GM12874 (cell line): ENCODE measurements around the gene TUBA8.

Experiments
- TF ChIP-seq, protein P1 (sequence below): IDR thresholded peaks from 2 replicates; pipeline ENCODE4 v1.5.1; 2011; ENCODE audit warnings: low read depth, mild to moderate bottlenecking, control low read depth, low read length, moderate library complexity; ENCODE audit not compliant: insufficient read depth

The TUBA8 gene

DNA sequence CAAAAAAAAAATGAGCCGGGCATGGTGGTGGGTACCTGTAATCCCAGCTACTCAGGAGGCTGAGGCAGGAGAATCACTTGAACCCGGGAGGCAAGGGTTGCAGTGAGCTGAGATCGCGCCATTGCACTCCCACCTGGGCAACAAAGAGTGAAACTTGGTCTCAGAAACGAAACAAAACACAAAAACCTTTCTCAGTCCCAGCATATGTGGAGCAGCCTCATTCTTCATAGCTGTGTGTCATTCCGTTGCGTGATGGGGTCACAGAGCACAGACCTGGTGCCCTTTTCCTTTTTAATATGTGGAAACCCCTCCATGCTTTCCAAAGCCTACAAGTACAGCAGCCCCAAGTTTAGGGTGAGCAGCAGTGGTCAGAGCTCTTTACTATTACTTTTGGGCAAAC lies 19.1 kb upstream of the TUBA8 start:
- TF ChIP-seq, protein P1, sequence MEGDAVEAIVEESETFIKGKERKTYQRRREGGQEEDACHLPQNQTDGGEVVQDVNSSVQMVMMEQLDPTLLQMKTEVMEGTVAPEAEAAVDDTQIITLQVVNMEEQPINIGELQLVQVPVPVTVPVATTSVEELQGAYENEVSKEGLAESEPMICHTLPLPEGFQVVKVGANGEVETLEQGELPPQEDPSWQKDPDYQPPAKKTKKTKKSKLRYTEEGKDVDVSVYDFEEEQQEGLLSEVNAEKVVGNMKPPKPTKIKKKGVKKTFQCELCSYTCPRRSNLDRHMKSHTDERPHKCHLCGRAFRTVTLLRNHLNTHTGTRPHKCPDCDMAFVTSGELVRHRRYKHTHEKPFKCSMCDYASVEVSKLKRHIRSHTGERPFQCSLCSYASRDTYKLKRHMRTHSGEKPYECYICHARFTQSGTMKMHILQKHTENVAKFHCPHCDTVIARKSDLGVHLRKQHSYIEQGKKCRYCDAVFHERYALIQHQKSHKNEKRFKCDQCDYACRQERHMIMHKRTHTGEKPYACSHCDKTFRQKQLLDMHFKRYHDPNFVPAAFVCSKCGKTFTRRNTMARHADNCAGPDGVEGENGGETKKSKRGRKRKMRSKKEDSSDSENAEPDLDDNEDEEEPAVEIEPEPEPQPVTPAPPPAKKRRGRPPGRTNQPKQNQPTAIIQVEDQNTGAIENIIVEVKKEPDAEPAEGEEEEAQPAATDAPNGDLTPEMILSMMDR = no peak

DNA sequence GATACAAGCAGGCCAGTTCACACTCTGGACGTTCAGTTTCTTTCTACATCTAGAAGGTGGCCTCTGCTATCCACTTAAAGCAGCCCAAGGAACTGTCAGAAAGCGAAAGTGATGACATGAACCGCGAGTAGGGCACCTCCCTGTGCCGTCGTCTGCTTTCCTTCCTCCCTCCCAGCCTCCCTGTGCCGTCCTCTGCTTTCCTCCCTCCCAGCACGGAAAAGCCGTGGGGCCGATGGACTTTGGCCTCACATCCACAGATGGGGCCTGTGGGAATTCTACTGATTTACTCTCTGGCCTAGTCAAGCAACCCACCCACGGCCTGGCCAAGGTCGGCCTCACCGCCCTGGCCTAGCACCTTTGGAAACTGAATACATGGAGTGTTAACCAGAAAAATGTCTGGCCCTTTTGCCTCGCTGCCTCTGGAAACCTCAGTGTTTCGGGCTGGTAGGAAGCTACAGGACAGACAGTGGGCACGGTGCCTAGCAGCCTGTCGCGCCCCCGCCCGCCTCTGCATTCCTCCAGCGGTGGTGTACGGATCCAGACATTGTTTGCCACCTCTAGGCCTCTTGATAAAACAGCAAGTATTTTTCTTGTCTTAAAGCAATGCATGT lies 18.6 kb upstream of the TUBA8 start:
- TF ChIP-seq, protein P1 = no peak

DNA sequence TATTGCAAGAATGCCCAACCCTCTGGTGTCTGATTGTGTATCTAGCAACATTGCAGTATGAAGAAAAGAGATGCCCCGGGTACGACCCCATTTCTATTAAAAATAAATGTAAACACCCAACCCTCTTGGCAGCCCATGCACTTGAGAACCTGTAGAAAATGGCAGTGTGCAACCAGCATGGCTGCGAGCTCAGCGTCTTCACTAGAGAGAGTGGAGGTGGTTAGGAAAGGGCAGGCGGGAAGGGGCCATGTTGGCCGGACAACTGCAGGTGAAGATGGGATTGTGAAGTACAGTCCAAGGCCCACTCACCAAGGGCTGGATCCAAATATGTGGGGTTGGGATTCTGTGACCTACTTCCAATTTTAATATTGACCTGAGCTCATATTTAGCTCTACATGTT lies 16.9 kb upstream of the TUBA8 start:
- TF ChIP-seq, protein P1 = no peak

DNA sequence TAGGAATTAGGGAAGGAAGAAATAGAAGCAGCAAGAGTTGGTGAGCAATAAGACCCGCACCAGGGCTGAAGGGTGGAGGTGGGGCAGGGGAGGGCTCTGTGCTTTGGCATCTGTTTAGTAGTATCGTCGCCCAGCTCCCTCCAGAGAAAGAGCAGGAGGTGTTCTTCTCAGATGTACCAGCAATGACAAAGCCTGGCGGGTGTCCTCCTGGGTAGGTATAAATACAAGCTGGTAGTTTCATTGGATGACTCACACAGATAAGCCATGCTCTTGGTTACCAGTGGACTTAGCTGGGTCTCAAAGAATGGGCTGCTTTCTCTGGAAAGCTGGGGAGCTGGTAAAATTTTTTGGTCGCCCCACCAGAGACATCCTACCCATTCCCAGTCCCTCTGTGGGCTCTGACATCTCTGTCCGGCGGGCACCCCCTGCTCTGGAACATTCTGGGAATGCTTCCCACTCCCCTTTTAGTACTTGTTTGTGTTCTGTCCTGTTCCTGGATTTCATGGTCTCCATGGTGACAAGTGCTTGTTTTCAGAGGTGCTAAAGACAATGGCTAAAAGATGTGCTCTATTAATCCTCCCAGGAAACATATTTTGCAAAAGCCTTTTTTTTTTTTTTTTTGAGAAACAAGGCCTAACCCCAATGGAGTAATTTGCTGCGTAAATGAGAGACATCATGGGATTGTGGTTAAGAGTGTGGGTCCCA lies 15.4 kb upstream of the TUBA8 start:
- TF ChIP-seq, protein P1 = no peak

DNA sequence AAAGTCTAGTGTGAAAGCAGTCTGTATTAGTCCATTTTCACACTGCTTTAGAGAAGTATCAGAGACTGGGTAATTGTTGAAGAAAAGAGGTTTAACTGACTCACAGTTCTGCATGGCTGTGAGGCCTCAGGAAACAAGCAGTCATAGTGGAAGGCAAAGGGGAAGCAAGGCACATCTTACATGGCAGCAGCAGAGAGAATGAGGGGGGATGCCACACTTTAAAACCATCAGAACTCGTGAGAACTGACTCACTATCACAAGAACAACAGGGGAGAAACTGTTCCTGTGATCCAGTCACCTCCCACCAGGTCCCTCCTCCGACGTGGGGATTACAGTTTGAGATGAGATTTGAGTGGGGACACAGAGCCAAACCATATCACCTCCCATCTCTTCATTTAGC lies 13.8 kb upstream of the TUBA8 start:
- TF ChIP-seq, protein P1 = no peak

DNA sequence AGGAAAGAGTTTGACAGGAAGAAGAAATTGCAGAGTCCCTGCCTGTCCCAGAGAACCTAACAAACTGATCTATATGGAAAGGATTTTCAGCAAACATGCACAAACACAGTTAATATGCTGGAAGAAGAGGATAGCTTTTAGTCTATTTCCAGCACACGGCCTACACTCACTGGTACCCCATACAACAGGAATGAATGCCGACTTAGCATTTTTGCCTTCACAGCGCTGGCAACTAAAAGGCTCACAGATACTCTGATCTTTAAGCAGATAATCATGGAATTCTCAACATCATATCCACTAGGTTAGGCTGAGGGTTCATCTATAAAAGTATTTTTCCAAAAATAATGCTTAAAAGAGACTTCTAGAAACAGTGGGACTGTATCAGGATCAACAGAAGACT lies 9.8 kb upstream of the TUBA8 start:
- TF ChIP-seq, protein P1 = no peak

DNA sequence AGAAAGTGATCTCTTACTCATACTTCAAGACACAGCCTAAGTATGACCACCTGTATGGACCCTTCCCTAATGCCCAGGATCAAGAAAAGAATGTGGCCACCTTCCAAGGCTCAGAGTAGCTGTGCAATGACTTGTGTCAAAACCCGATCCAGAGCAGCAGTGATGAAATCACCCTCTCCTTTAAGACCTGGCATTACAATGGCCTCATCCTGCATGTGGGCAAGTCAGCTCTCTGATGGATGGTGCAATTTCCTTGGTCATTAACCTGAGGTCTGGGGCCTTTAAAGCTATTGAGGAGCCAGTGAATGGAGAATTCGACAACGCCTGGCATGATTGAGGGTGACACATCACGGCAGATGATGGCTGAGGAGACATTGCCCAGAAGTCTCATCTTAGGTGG lies 9.1 kb upstream of the TUBA8 start:
- TF ChIP-seq, protein P1 = no peak
